Neural cell (in vitro differentiated cells): ENCODE results near the gene SYT10. TPM values are rescaled to one million over a fixed set of nuclear protein-coding genes. Genes with fewer than 3 reads are reported as not detected.
"Not testable (repeated sequence)": the region's sequence is repeated elsewhere in the genome, so short reads cannot be mapped to it uniquely, and the experiment has no call there.

Experiments
- H2AFZ ChIP-seq: fragments of 200-600, 300-800 bp; sonication (generic), shearing (Covaris generic); 2 replicates; pipeline ENCODE4 v1.6.0; 2014; ENCODE audit warnings: low read depth, mild to moderate bottlenecking, antibody characterized with exemption, low read length, moderate library complexity
- H3F3A ChIP-seq: fragments of 200-600 bp; shearing (Covaris generic); 2 replicates; pipeline ENCODE4 v1.6.1; 2016; ENCODE audit warnings: mild to moderate bottlenecking, moderate library complexity, mixed read lengths, antibody characterized with exemption, low read length; ENCODE audit not compliant: insufficient read depth, poor library complexity, severe bottlenecking
- H3K27ac ChIP-seq: fragments of 200-600, 300-800 bp; sonication (generic), shearing (Covaris generic); 2 replicates; pipeline ENCODE4 v1.5.1; 2014; ENCODE audit warnings: mild to moderate bottlenecking, low read length, moderate library complexity
- H3K27me3 ChIP-seq: fragments of 300-800, 200-600 bp; sonication (generic), shearing (Covaris generic); 2 replicates; pipeline ENCODE4 v1.6.0; 2014; ENCODE audit warnings: mild to moderate bottlenecking, low read depth, low read length, moderate library complexity; ENCODE audit not compliant: insufficient read depth
- H3K36me3 ChIP-seq: fragments of 300-800, 200-600 bp; sonication (generic), shearing (Covaris generic); 2 replicates; pipeline ENCODE4 v1.5.1; 2014; ENCODE audit warnings: mild to moderate bottlenecking, antibody characterized with exemption, low read length, moderate library complexity; ENCODE audit not compliant: insufficient read depth
- H3K4me2 ChIP-seq: fragments of 300-800, 200-600 bp; sonication (generic), shearing (Covaris generic); 2 replicates; pipeline ENCODE4 v1.6.0; 2014; ENCODE audit warnings: mild to moderate bottlenecking, low read length
- H3K4me3 ChIP-seq: fragments of 300-800, 200-600 bp; sonication (generic), shearing (Covaris generic); 2 replicates; pipeline ENCODE4 v1.5.1; 2014; ENCODE audit warnings: mild to moderate bottlenecking, low read length, moderate library complexity
- H3K79me2 ChIP-seq: fragments of 200-600 bp; shearing (Covaris generic); replicated peaks from 2 replicates; pipeline ENCODE4 v1.6.0; 2014; ENCODE audit warnings: mild to moderate bottlenecking, low read length, moderate library complexity; ENCODE audit not compliant: insufficient read depth
- H3K9ac ChIP-seq: fragments of 300-800, 200-600 bp; sonication (generic), shearing (Covaris generic); 2 replicates; pipeline ENCODE4 v1.6.1; 2016; ENCODE audit warnings: mild to moderate bottlenecking, low read length, mixed read lengths
- H3K9me2 ChIP-seq: fragments of 200-600 bp; shearing (Covaris generic); 2 replicates; pipeline ENCODE4 v1.6.1; 2016; ENCODE audit warnings: mild to moderate bottlenecking, low read length, mixed read lengths; ENCODE audit not compliant: insufficient read depth
- H3K9me3 ChIP-seq: fragments of 200-600, 300-800 bp; sonication (generic), shearing (Covaris generic); 2 replicates; pipeline ENCODE4 v1.6.1; 2016; ENCODE audit warnings: mild to moderate bottlenecking, mixed run types, low read length, moderate library complexity, mixed read lengths
- H4K20me1 ChIP-seq: fragments of 200-600 bp; shearing (Covaris generic); 2 replicates; pipeline ENCODE4 v1.6.1; 2016; ENCODE audit warnings: mild to moderate bottlenecking, mixed run types; ENCODE audit not compliant: insufficient read depth
- EP300 ChIP-seq: fragments of 450-650 bp; conservative IDR thresholded peaks from 2 replicates; pipeline ENCODE4 v1.6.1; 2014; ENCODE audit warnings: antibody characterized with exemption, mild to moderate bottlenecking, moderate library complexity; ENCODE audit not compliant: poor library complexity, severe bottlenecking
- EZH2 ChIP-seq: fragments of 200-600, 300-800 bp; shearing (Covaris generic), sonication (generic); IDR thresholded peaks from 2 replicates; pipeline ENCODE4 v1.6.1; 2014; ENCODE audit warnings: antibody characterized with exemption, low read length, borderline replicate concordance, mild to moderate bottlenecking; ENCODE audit not compliant: insufficient read depth, poor library complexity, severe bottlenecking
- MXI1 ChIP-seq: fragments of 450-650 bp; conservative IDR thresholded peaks from 2 replicates; pipeline ENCODE4 v1.6.1; 2014; ENCODE audit warnings: antibody characterized with exemption, mild to moderate bottlenecking; ENCODE audit not compliant: poor library complexity, severe bottlenecking
- POLR2AphosphoS5 ChIP-seq: IDR thresholded peaks from 2 replicates; pipeline ENCODE4 v1.6.1; 2012
- RAD21 ChIP-seq: fragments of 450-650 bp; conservative IDR thresholded peaks from 2 replicates; pipeline ENCODE4 v1.6.1; 2014; ENCODE audit warnings: antibody characterized with exemption, mild to moderate bottlenecking, moderate library complexity
- SMC3 ChIP-seq: fragments of 450-650 bp; conservative IDR thresholded peaks from 2 replicates; pipeline ENCODE4 v1.6.1; 2014; ENCODE audit warnings: antibody characterized with exemption, mild to moderate bottlenecking, moderate library complexity; ENCODE audit not compliant: poor library complexity
- TAF1 ChIP-seq: IDR thresholded peaks from 2 replicates; pipeline ENCODE4 v1.6.1; 2012; ENCODE audit warnings: low read depth
- polyA plus RNA-seq: library from polyadenylated mRNA; depleted of rRNA; stranded (reverse); fragments of >200 nt; gene quantifications from 2 replicates; pipeline ENCODE4 v1.2.3, GENCODE V29; 2014
- TF ChIP-seq, protein P1 (sequence below): fragments of 450-650 bp; IDR thresholded peaks from 2 replicates; pipeline ENCODE4 v1.5.1; 2014; ENCODE audit warnings: antibody characterized with exemption, mild to moderate bottlenecking, moderate library complexity; ENCODE audit not compliant: poor library complexity, severe bottlenecking
- TF ChIP-seq, protein P2 (sequence below): IDR thresholded peaks from 2 replicates; pipeline ENCODE4 v1.6.1; 2012; ENCODE audit warnings: borderline replicate concordance

SYT10 gene
- polyA plus RNA-seq, 1 donor from 2014 or later: 12.3 TPM

DNA sequence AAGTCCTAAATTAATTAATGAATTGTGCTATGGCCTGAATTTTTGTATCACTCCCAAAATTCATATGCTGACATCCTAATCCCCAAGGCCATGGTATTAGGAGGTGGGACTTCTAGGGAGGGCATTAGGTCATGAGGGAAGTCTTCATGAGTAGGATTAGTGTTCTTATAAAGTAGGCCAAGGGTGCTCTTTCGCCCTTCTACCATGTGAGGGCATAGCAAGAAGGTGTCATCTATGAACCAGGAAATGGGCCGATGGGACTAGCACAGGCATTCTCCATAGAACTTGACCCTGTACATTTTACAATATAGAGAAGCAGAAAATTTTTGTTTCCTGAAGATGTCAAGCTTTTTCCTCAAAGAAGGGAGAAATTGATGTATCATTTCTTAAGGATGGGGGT is 12.5 kb downstream of the SYT10 start:
- Histone ChIP-seq H3K9me3 (no peaks in the 10 kb centered on the region), H3K9me2 (no peaks in the 10 kb centered on the region), H3F3A (no peaks in the 10 kb centered on the region)

DNA sequence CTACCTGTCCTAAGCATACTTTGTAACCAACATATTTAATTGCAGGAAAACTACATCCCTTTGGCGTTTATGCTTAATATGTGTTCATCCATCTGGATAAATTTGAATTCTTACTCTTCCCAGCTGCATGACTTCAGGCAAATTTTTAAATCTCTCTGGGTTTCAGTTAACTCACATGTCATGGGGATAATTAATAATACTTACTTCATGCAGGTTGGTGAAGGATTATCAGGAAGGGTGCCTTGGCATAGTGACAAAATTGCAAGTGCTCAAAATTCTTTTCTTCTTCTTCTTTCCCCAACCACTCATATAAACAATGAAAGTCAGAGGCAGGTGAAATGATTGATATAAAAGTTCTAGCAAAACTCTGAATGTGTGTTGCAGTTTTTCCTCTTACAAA is 15.9 kb downstream of the SYT10 start:
- no peaks in the 10 kb centered on the region for H3K36me3 ChIP-seq
- no peaks in the 10 kb centered on the region for H4K20me1 ChIP-seq
- H3K4me3 ChIP-seq: no peak overlapping the region
- TF ChIP-seq, protein P1, sequence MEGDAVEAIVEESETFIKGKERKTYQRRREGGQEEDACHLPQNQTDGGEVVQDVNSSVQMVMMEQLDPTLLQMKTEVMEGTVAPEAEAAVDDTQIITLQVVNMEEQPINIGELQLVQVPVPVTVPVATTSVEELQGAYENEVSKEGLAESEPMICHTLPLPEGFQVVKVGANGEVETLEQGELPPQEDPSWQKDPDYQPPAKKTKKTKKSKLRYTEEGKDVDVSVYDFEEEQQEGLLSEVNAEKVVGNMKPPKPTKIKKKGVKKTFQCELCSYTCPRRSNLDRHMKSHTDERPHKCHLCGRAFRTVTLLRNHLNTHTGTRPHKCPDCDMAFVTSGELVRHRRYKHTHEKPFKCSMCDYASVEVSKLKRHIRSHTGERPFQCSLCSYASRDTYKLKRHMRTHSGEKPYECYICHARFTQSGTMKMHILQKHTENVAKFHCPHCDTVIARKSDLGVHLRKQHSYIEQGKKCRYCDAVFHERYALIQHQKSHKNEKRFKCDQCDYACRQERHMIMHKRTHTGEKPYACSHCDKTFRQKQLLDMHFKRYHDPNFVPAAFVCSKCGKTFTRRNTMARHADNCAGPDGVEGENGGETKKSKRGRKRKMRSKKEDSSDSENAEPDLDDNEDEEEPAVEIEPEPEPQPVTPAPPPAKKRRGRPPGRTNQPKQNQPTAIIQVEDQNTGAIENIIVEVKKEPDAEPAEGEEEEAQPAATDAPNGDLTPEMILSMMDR: no peak
- H3K27ac ChIP-seq: no peak overlapping the region
- H2AFZ ChIP-seq: no peak overlapping the region
- H3K4me2 ChIP-seq: no peak overlapping the region
- H3K27me3 ChIP-seq: no peaks in the 10 kb centered on the region
- H3K9me2 ChIP-seq: no peaks in the 10 kb centered on the region
- no peaks in the 10 kb centered on the region for H3F3A ChIP-seq
- no peak overlapping the region for H3K9ac ChIP-seq
- no peaks in the 10 kb centered on the region for H3K9me3 ChIP-seq
- no peaks in the 10 kb centered on the region for H3K79me2 ChIP-seq

More for the DNA sequence above, 12.5 kb downstream of the SYT10 start:
- no peak for TF ChIP-seq SMC3
- TF ChIP-seq EZH2: no peak
- no peak for TF ChIP-seq POLR2AphosphoS5
- TF ChIP-seq, protein P1: no peak
- no peak for TF ChIP-seq RAD21
- TF ChIP-seq, protein P2, sequence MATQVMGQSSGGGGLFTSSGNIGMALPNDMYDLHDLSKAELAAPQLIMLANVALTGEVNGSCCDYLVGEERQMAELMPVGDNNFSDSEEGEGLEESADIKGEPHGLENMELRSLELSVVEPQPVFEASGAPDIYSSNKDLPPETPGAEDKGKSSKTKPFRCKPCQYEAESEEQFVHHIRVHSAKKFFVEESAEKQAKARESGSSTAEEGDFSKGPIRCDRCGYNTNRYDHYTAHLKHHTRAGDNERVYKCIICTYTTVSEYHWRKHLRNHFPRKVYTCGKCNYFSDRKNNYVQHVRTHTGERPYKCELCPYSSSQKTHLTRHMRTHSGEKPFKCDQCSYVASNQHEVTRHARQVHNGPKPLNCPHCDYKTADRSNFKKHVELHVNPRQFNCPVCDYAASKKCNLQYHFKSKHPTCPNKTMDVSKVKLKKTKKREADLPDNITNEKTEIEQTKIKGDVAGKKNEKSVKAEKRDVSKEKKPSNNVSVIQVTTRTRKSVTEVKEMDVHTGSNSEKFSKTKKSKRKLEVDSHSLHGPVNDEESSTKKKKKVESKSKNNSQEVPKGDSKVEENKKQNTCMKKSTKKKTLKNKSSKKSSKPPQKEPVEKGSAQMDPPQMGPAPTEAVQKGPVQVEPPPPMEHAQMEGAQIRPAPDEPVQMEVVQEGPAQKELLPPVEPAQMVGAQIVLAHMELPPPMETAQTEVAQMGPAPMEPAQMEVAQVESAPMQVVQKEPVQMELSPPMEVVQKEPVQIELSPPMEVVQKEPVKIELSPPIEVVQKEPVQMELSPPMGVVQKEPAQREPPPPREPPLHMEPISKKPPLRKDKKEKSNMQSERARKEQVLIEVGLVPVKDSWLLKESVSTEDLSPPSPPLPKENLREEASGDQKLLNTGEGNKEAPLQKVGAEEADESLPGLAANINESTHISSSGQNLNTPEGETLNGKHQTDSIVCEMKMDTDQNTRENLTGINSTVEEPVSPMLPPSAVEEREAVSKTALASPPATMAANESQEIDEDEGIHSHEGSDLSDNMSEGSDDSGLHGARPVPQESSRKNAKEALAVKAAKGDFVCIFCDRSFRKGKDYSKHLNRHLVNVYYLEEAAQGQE: no peak
- no peak for TF ChIP-seq MXI1
- TF ChIP-seq EP300: no peak
- TF ChIP-seq TAF1: no peak
- Histone ChIP-seq H3K27me3 (no peaks in the 10 kb centered on the region), H3K36me3 (no peaks in the 10 kb centered on the region), H3K9ac (no peak overlapping the region), H4K20me1 (no peaks in the 10 kb centered on the region), H2AFZ (no peak overlapping the region), H3K4me3 (no peak overlapping the region), H3K4me2 (no peak overlapping the region), H3K79me2 (no peaks in the 10 kb centered on the region), H3K27ac (no peak overlapping the region)

DNA sequence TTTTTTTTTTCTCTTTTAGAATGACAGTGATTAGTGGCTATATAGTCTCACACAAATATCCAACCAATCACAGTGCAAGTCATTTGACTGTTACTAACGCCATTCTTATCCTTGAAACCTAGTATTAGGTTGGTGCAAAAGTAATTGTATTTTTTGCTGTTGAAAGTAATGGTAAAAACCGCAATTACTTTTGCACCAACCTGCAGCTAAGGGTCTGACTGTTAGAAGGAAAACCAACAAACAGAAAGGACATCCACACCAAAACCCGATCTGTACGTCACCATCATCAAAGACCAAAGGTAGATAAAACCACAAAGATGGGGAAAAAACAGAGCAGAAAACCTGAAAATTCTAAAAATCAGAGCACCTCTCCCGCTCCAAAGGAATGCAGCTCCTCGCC is 27.2 kb downstream of the SYT10 start:
- H3K4me2 ChIP-seq, H3K79me2 ChIP-seq, H2AFZ ChIP-seq, H3K27me3 ChIP-seq, H3K9me2 ChIP-seq, H3K9me3 ChIP-seq, H3K4me3 ChIP-seq, H3K9ac ChIP-seq, H3K36me3 ChIP-seq, H3F3A ChIP-seq, H4K20me1 ChIP-seq, H3K27ac ChIP-seq: not testable (repeated sequence)
